GM23338 (cell line): ENCODE results near the gene RYR1. TPM values are rescaled to one million over a fixed set of nuclear protein-coding genes. Genes with fewer than 3 reads are reported as not detected.

ENCODE experiments used
- ATAC-seq: fragments of 200-7000 bp; cut with Tn5 transposase; 3 replicates; pipeline ENCODE4 v1.9.1; 2020
- DNase-seq: peaks from one replicate; pipeline ENCODE4 v3.0.0-alpha.2; 2015; ENCODE audit warnings: low spot score
- H2AFZ ChIP-seq: fragments of 200-600 bp; sonication (generic); 2 replicates; pipeline ENCODE4 v1.8.0; 2016; ENCODE audit warnings: antibody characterized with exemption, mild to moderate bottlenecking, moderate library complexity
- H3F3A ChIP-seq: fragments of 200-600 bp; sonication (generic); replicated peaks from 2 replicates; pipeline ENCODE4 v1.8.0; 2017; ENCODE audit warnings: antibody characterized with exemption, mixed run types, low read depth
- H3K27ac ChIP-seq: fragments of 200-600 bp; sonication (generic); 2 replicates; pipeline ENCODE4 v1.6.1; 2016; ENCODE audit warnings: low read depth
- H3K27me3 ChIP-seq: fragments of 200-600 bp; sonication (generic); 2 replicates; pipeline ENCODE4 v1.8.0; 2016; ENCODE audit warnings: mild to moderate bottlenecking, mixed run types, moderate library complexity; ENCODE audit not compliant: insufficient read depth
- H3K36me3 ChIP-seq: fragments of 200-600 bp; sonication (generic); 2 replicates; pipeline ENCODE4 v1.8.0; 2016; ENCODE audit warnings: mild to moderate bottlenecking; ENCODE audit not compliant: insufficient read depth
- H3K4me1 ChIP-seq: fragments of 200-600 bp; sonication (generic); 2 replicates; pipeline ENCODE4 v1.8.0; 2016; ENCODE audit warnings: mild to moderate bottlenecking, moderate library complexity; ENCODE audit not compliant: insufficient read depth
- H3K4me2 ChIP-seq: fragments of 200-600 bp; sonication (generic); 2 replicates; pipeline ENCODE4 v1.7.1; 2017; ENCODE audit warnings: mixed run types
- H3K4me3 ChIP-seq: fragments of 200-600 bp; sonication (generic); 2 replicates; pipeline ENCODE4 v1.6.1; 2016; ENCODE audit warnings: mixed run types
- H3K79me2 ChIP-seq: fragments of 200-600 bp; sonication (generic); replicated peaks from 2 replicates; pipeline ENCODE4 v1.8.0; 2017; ENCODE audit warnings: mild to moderate bottlenecking; ENCODE audit not compliant: insufficient read depth
- H3K9me2 ChIP-seq: fragments of 200-600 bp; sonication (generic); 2 replicates; pipeline ENCODE4 v1.8.0; 2017; ENCODE audit not compliant: insufficient read depth
- H4K20me1 ChIP-seq: fragments of 200-600 bp; sonication (generic); replicated peaks from 2 replicates; pipeline ENCODE4 v1.8.0; 2017; ENCODE audit warnings: mild to moderate bottlenecking; ENCODE audit not compliant: insufficient read depth
- H3K27ac Mint-ChIP-seq: 2 replicates; pipeline ENCODE4 v1.8.0; 2020; ENCODE audit warnings: inconsistent platforms, mild to moderate bottlenecking, moderate library complexity, mixed read lengths
- H3K27me3 Mint-ChIP-seq: 3 replicates; pipeline ENCODE4 v1.8.0; 2022; ENCODE audit warnings: low read depth, mild to moderate bottlenecking, moderate library complexity, mixed read lengths, inconsistent platforms; ENCODE audit not compliant: insufficient read depth, poor library complexity
- H3K36me3 Mint-ChIP-seq: 3 replicates; pipeline ENCODE4 v1.8.0; 2021; ENCODE audit warnings: low read depth, mild to moderate bottlenecking, inconsistent platforms, moderate library complexity, mixed read lengths
- H3K4me1 Mint-ChIP-seq: 3 replicates; pipeline ENCODE4 v1.8.0; 2020; ENCODE audit warnings: mild to moderate bottlenecking, inconsistent platforms, mixed read lengths
- H3K4me3 Mint-ChIP-seq: 3 replicates; pipeline ENCODE4 v1.8.0; 2021; ENCODE audit warnings: moderate library complexity, mild to moderate bottlenecking, inconsistent platforms, mixed read lengths
- H3K9me3 Mint-ChIP-seq: 3 replicates; pipeline ENCODE4 v1.8.0; 2020; ENCODE audit warnings: moderate library complexity, mild to moderate bottlenecking, inconsistent platforms, mixed read lengths
- CREB1 ChIP-seq: fragments of 250-450 bp; sonication (Bioruptor Pico); IDR thresholded peaks from 2 replicates; pipeline ENCODE4 v1.5.0; 2020; ENCODE audit warnings: low read depth, mild to moderate bottlenecking, moderate library complexity
- ETS1 ChIP-seq: IDR thresholded peaks from 2 replicates; pipeline ENCODE4 v1.6.1; 2016; ENCODE audit warnings: antibody characterized with exemption
- JUNB ChIP-seq: IDR thresholded peaks from one replicate; pipeline ENCODE4 v1.6.1; 2016; ENCODE audit warnings: antibody characterized with exemption; ENCODE audit not compliant: unreplicated experiment
- ZNF331 ChIP-seq: fragments of 250-450 bp; sonication (Bioruptor Pico); IDR thresholded peaks from 2 replicates; pipeline ENCODE4 v1.5.0; 2020; ENCODE audit warnings: low read depth, mild to moderate bottlenecking, moderate library complexity
- ZNF462 ChIP-seq: fragments of 250-450 bp; sonication (Bioruptor Pico); IDR thresholded peaks from 2 replicates; pipeline ENCODE4 v1.5.0; 2020; ENCODE audit warnings: mild to moderate bottlenecking, moderate library complexity
- polyA plus RNA-seq: library from polyadenylated mRNA; unstranded; fragments of >200 nt; fragmentation: Nextera tagmentation; extraction: Ambion mirVana; gene quantifications from 2 replicates; pipeline ENCODE4 v1.2.1, GENCODE V29; 2016
- total RNA-seq: library from RNA; depleted of rRNA; stranded (reverse); fragments of >200 nt; shearing (Covaris generic); gene quantifications from 2 replicates; pipeline ENCODE4 v1.2.3, GENCODE V29; 2014

The RYR1 gene
- total and polyA plus RNA-seq, 2 experiments from 2014 or later: 4.0 to 26.7 TPM

GRCh38 chr19:38583985-38584305, 150.5 kb downstream of the RYR1 start (continued):
- TF ChIP-seq ZNF462 (CRISPR knock-in tag) (no peak), CREB1 (no peak), JUNB (no peak), ZNF331 (CRISPR knock-in tag) (no peak)

- no peak overlapping the region for H3K27ac Mint-ChIP-seq
Measured at GRCh38 chr19:38587562-38587961, 154.1 kb downstream of the RYR1 start.

More at GRCh38 chr19:38587562-38587961, 154.1 kb downstream of the RYR1 start:
- Mint-ChIP-seq H3K4me1 (no peaks in the 10 kb centered on the region), H3K4me3 (no peak overlapping the region), H3K9me3 (no peaks in the 10 kb centered on the region), H3K36me3 (peaks cover 27% of the 10 kb centered on the region), H3K27me3 (peaks cover 10% of the 10 kb centered on the region)
- Histone ChIP-seq H3K9me2 (no peaks in the 10 kb centered on the region), H3K27me3 (no peaks in the 10 kb centered on the region), H2AFZ (no peak overlapping the region), H3K4me2 (no peak overlapping the region), H3K4me1 (no peaks in the 10 kb centered on the region), H3K36me3 (no peaks in the 10 kb centered on the region), H3K4me3 (no peak overlapping the region), H3F3A (no peaks in the 10 kb centered on the region), H4K20me1 (no peaks in the 10 kb centered on the region), H3K27ac (no peak overlapping the region), H3K79me2 (no peaks in the 10 kb centered on the region)
- ATAC-seq (no peak), DNase-seq (no peak)
- TF ChIP-seq ETS1 (no peak), CREB1 (no peak)
